AG08395 (cell line): ENCODE measurements around the gene PHF2.

Experiments
- DNase-seq: peaks from one replicate; pipeline ENCODE4 v3.0.0; 2012; ENCODE audit warnings: mixed read lengths, low spot score

PHF2 gene

GRCh38 chr9:93678199-93679019 is 102.0 kb downstream of the PHF2 start:
- no peak for DNase-seq

GRCh38 chr9:93679536-93680442 is 103.4 kb downstream of the PHF2 start:
- no peak for DNase-seq

GRCh38 chr9:93680443-93681268 is 104.3 kb downstream of the PHF2 start:
- DNase-seq, result no peak

DNA sequence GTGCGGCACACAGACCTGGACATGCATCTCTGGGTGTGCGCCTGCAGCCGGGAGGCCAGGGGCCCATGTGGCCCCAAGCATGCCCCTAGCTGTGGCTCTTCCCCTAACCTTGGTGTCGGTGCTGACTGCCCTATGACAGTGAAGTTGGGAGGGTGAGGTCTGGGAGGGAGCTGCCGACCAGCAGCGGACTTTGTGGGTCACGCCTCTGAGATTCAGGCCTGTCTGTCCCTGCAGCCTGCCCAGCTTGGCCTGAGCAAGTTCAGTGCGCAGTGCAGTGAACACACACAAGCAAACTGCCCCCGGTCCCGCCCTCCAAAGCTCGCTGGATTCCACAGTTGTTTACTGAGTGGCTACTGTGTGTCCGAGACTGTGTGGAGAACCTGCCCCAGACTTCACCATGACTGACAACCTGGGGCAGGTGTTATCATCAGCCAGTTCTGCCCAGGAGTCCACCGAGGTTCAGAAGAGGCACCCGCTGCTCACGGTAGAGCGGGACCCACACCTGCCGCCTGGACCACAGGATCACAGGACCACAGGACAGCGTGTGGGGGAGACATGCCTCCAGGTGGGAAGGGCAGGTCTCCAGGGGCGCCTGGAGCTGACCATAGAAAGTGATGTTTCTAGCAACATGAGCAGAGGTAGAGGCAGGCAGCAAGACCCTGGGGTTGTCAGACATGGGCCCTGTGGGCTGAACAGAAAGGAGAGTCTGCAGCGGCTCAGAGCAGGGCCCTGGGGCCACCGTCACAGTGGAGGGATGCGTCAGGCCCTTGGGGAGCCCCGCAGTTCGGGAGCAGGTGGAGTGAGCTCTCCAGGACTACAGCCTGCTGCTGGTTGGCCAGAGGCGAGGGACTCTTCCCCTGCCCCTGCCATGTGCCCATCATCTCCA is 105.1 kb downstream of the PHF2 start:
- DNase-seq, result no peak

GRCh38 chr9:93682155-93682968 is 106.0 kb downstream of the PHF2 start:
- DNase-seq, result peak; percentile 73

DNA sequence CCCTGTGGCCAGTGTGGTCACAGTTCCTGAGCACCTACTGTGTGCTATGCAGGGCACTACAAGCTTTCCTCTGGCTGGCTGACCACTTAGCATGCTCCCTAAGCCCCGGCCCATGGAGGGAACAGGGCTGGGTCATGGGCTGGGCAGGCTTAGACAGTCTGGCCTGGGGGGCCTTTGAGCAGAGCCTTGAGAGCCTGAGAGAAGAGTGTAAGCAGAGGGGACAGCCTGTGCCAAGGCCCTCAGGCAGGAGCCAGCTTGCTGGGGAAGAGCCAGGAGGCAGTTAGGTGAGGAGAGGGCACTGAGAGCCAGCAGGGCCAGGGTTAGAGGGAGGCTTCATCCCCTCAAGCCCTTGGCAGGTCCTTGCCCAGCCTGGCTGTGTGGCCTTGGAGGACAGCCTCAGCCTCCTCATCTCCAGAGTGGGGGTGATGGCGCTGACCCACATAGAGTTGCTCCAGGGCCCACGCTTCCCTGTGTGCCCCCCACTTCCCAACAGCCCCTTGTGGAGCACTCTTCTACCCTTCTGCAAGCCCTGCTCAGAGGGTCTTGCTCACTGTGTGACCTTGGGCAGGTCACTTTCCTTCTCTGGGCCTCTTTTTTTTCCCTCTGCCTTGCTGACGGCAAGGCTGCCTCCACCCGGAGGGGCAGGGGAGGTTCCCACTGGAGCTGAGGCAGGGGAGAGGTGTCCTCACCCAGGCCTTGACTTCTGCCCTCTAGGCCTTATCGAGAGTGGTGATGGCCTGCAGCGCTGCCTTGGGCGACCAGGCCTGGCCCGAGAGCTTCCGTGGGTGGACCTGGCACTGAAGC is 107.1 kb downstream of the PHF2 start:
- DNase-seq, result no peak

GRCh38 chr9:93684161-93684765 is 107.9 kb downstream of the PHF2 start:
- DNase-seq, result no peak

GRCh38 chr9:93684806-93685543 is 108.6 kb downstream of the PHF2 start:
- no peak for DNase-seq

DNA sequence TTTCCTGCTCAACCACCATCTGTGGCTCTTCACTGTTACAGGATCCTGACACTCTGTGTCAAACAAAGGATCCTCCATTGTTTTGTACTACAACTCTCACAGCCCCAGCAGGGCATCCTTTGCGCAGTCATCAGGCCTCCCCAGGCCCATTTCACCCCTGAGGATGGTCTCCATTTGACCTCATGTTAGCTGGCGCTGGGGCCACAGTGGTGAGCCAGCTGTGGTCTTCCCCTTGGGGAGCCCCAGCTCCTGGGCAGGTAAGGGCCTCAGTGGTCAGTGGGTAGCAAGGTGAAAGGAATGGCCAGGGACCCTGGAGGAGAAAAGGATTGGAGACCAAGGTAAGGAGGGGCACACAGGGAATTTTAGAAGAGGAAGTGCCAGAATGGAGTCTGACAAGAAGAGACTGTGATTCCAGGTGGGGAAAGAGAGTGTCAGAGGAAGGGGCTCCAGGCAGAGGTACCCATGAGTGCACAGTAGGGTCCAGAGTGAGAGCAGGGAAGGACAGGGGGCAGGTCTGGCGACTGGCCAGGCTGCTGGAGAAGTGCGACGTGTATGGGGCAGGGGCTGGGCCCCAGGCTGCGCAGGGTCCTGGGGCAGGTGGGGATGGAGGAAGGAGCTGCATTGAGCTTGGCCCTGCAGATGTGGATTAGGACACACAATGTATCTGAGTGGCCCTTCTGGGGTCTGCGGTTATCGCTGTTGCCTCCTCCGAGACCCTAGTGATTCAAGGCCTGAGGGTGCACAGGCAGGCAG is 109.9 kb downstream of the PHF2 start:
- DNase-seq, result no peak

DNA sequence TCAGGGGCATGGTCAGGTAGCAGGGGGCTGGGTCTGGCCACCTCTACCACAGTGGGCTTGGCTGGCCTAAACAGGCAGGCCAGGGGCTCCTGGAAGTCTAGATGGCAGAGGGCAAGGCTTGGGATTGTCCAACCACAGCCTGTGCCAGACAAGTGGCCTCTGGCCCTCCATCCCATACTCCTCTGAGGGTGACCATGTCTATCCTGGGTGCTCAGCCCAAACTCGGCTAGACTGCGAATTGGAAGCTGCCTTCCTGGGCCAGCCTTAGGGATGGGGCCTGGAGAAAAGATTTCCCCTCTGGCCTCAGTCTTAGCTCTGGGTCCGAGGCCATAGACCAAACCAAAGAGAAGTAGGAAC is 110.5 kb downstream of the PHF2 start:
- DNase-seq, result no peak

- DNase-seq, result no peak
These were observed 114.2 kb downstream of the PHF2 start for GRCh38 chr9:93690618-93691017.

GRCh38 chr9:93693129-93693528 is 116.7 kb downstream of the PHF2 start:
- no peak for DNase-seq

- DNase-seq, result no peak
These were observed 121.2 kb downstream of the PHF2 start for GRCh38 chr9:93697352-93698139.

DNA sequence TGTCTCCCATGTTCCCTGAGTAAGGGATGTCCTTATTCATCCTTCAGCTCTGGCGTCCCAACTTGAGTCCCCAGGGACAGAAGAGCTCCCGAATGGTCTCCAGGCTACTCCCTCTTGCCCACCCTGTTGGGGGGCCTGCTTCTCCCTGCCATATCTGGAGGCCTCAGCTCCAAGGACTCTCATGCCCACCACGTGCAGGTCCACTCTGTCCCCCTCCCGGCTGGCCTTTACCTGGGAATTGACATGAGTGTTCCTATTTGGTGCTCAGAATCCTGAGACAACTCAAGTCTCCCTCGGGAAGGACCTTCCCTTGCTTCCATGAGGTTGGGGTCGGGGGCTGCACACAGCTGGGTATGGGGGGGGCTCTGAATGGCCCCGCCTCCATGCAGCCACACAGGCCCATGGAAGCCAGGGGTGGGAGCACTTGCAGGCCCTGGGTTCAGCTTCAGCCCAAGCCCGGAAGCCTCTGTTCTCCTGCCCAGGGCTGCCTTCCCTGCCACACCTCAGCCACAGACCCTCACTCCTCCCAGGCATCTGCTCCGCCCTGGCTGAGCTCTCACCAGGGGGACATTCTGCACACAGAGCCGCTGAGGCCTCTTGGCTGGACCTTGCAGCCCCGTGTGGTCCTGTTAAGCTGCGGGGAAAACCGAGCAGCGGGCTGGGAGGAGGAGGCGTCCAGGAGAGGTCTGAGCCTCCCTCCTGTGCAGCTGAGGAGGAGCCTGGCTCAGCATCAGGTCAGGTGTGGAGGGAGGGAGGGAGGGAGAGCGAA is 121.9 kb downstream of the PHF2 start:
- DNase-seq, result no peak

DNA sequence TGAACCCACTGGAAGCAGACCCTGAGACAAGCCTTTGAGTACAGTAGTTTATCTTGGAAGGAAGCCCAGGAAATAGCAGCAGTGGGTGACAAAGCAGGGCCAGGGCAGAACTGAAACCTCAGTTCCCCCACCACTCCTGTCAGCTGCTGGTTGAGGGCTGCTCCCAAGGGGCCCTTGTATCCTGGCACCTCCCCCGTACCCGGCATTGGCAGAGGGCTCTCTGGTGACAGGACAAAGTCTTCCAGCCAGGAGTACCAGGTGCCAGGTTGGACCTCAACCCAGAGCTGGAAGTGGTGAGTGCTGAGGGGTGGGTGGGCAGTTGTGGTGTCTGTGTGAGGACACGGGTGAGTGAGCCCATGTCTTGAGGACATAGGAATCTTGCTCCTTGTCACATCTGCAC is 123.3 kb downstream of the PHF2 start:
- no peak for DNase-seq
